Mesothelial cell of epicardium (in vitro differentiated cells): Measurements from ENCODE around the gene NUP205. TPM values are rescaled to one million over a fixed set of nuclear protein-coding genes. Genes with fewer than 3 reads are reported as not detected.

Source experiments
- DNase-seq, 2 experiments: peaks; one replicate each; pipeline ENCODE4 v3.0.0; 2021; ENCODE audit warnings: low spot score in 2 of 2; ENCODE audit not compliant: unreplicated experiment in 2 of 2
- H3K27ac Mint-ChIP-seq: 2 replicates; pipeline ENCODE4 v1.8.0; 2021; ENCODE audit warnings: mixed read lengths
- H3K27me3 Mint-ChIP-seq: 2 replicates; pipeline ENCODE4 v1.8.0; 2021; ENCODE audit warnings: low read depth, mixed read lengths
- H3K36me3 Mint-ChIP-seq: 2 replicates; pipeline ENCODE4 v1.8.0; 2021; ENCODE audit warnings: mixed read lengths
- H3K4me1 Mint-ChIP-seq: 2 replicates; pipeline ENCODE4 v1.8.0; 2021; ENCODE audit warnings: mixed read lengths
- H3K4me3 Mint-ChIP-seq: 2 replicates; pipeline ENCODE4 v1.8.0; 2021; ENCODE audit warnings: mild to moderate bottlenecking, moderate library complexity, mixed read lengths
- H3K9me3 Mint-ChIP-seq: 2 replicates; pipeline ENCODE4 v1.8.0; 2021; ENCODE audit warnings: mixed read lengths
- CTCF ChIP-seq: fragments of 200-600 bp; sonication (generic); IDR thresholded peaks from one replicate; pipeline ENCODE4 v1.5.0; 2021; ENCODE audit warnings: antibody characterized with exemption; ENCODE audit not compliant: unreplicated experiment
- total RNA-seq: library from RNA; stranded (reverse); gene quantifications from 3 replicates; pipeline ENCODE4 v1.2.1, GENCODE V29; 2021

Gene NUP205
- total RNA-seq, 1 donor from 2014 or later, result 82.4 TPM

- DNase-seq, result no peak
- Mint-ChIP-seq H3K4me1 (peaks cover 16% of the 10 kb centered on the region), H3K36me3 (peaks cover 22% of the 10 kb centered on the region), H3K27me3 (no peaks in the 10 kb centered on the region), H3K4me3 (no peak overlapping the region), H3K27ac (peak overlapping the region; percentile 75), H3K9me3 (peaks cover 4% of the 10 kb centered on the region)
- TF ChIP-seq CTCF, result peak; percentile 85
Measured at GRCh38 chr7:135672560-135673359, 115.0 kb downstream of the NUP205 start.

GRCh38 chr7:135673360-135673706 lies 115.6 kb downstream of the NUP205 start:
- TF ChIP-seq CTCF, result no peak
- Mint-ChIP-seq H3K9me3 (peaks cover 4% of the 10 kb centered on the region), H3K27me3 (no peaks in the 10 kb centered on the region), H3K27ac (peak overlapping the region; percentile 60), H3K36me3 (peaks cover 16% of the 10 kb centered on the region), H3K4me3 (no peak overlapping the region), H3K4me1 (peaks cover 16% of the 10 kb centered on the region)
- DNase-seq, result no peak

GRCh38 chr7:135678612-135679575 lies 121.2 kb downstream of the NUP205 start:
- H3K4me3 Mint-ChIP-seq, result no peak overlapping the region
- H3K27ac Mint-ChIP-seq, result peak overlapping the region; percentile 29
- H3K36me3 Mint-ChIP-seq, result peaks cover 15% of the 10 kb centered on the region
- no peaks in the 10 kb centered on the region for H3K27me3 Mint-ChIP-seq
- peaks cover 9% of the 10 kb centered on the region for H3K4me1 Mint-ChIP-seq
- H3K9me3 Mint-ChIP-seq, result no peaks in the 10 kb centered on the region
- no peak for TF ChIP-seq CTCF
- DNase-seq, result no peak

- peaks cover 16% of the 10 kb centered on the region for H3K4me1 Mint-ChIP-seq
- H3K27ac Mint-ChIP-seq, result no peak overlapping the region
- no peaks in the 10 kb centered on the region for H3K9me3 Mint-ChIP-seq
- no peaks in the 10 kb centered on the region for H3K27me3 Mint-ChIP-seq
- H3K36me3 Mint-ChIP-seq, result peaks cover 13% of the 10 kb centered on the region
- no peak for TF ChIP-seq CTCF
- H3K4me3 Mint-ChIP-seq, result no peak overlapping the region
- DNase-seq, result no peak
Measured at GRCh38 chr7:135681762-135682161, 124.0 kb downstream of the NUP205 start.

- Mint-ChIP-seq H3K9me3 (no peaks in the 10 kb centered on the region), H3K4me1 (peaks cover 16% of the 10 kb centered on the region), H3K36me3 (peaks cover 13% of the 10 kb centered on the region), H3K4me3 (no peak overlapping the region), H3K27me3 (no peaks in the 10 kb centered on the region), H3K27ac (no peak overlapping the region)
- DNase-seq, result no peak
- TF ChIP-seq CTCF, result no peak
Measured at GRCh38 chr7:135682191-135682590, 124.5 kb downstream of the NUP205 start.
